ENCODE measurements around the gene RAB14.

- no peak for TF ChIP-seq ZBTB7A (tag by site-specific recombination; IDR thresholded peaks at IDR 0.05; ENCODE audit: low read depth)
- no peak for TF ChIP-seq ZNF571 (tag by site-specific recombination; IDR thresholded peaks at IDR 0.05)
- no peak for TF ChIP-seq ZBTB21 (tag by site-specific recombination; IDR thresholded peaks at IDR 0.05)
- TF ChIP-seq PRDM10 (tag by site-specific recombination; IDR thresholded peaks at IDR 0.05): no peak
- TF ChIP-seq ZNF202 (tag by site-specific recombination; IDR thresholded peaks at IDR 0.05; ENCODE audit: borderline replicate concordance): no peak
- no peak for TF ChIP-seq ZBTB26 (tag by site-specific recombination; optimal IDR thresholded peaks at IDR 0.05)
- TF ChIP-seq, protein P1, sequence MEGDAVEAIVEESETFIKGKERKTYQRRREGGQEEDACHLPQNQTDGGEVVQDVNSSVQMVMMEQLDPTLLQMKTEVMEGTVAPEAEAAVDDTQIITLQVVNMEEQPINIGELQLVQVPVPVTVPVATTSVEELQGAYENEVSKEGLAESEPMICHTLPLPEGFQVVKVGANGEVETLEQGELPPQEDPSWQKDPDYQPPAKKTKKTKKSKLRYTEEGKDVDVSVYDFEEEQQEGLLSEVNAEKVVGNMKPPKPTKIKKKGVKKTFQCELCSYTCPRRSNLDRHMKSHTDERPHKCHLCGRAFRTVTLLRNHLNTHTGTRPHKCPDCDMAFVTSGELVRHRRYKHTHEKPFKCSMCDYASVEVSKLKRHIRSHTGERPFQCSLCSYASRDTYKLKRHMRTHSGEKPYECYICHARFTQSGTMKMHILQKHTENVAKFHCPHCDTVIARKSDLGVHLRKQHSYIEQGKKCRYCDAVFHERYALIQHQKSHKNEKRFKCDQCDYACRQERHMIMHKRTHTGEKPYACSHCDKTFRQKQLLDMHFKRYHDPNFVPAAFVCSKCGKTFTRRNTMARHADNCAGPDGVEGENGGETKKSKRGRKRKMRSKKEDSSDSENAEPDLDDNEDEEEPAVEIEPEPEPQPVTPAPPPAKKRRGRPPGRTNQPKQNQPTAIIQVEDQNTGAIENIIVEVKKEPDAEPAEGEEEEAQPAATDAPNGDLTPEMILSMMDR (tag by site-specific recombination; IDR thresholded peaks at IDR 0.05): no peak
- TF ChIP-seq ZNF280D (tag by site-specific recombination; IDR thresholded peaks at IDR 0.05): no peak
Observed at GRCh38 chr9:121239851-121240250, 38.2 kb upstream of the RAB14 start.

Data from HEK293 (cell line).